GM21717 (cell line): ENCODE results near the gene KLF5.

Experiments used
- ATAC-seq: cut with Tn5 transposase; IDR thresholded peaks from one replicate; pipeline ENCODE4 v1.9.1; 2021; ENCODE audit warnings: mild to moderate bottlenecking, moderate library complexity; ENCODE audit not compliant: unreplicated experiment

The KLF5 gene

GRCh38 chr13:73059460-73060250 is 850 bp downstream of the KLF5 start:
- peak; percentile 43 for ATAC-seq

- ATAC-seq, result no peak
Measured at GRCh38 chr13:73060251-73061160, 1.7 kb downstream of the KLF5 start.

- ATAC-seq, result no peak
Measured at GRCh38 chr13:73061473-73061872, 2.7 kb downstream of the KLF5 start.

- no peak for ATAC-seq
Measured at GRCh38 chr13:73061876-73062275, 3.1 kb downstream of the KLF5 start.

- no peak for ATAC-seq
Measured at GRCh38 chr13:73062468-73062867, 3.7 kb downstream of the KLF5 start.

- no peak for ATAC-seq
Measured at GRCh38 chr13:73063166-73063565, 4.4 kb downstream of the KLF5 start.

GRCh38 chr13:73065036-73065435 is 6.2 kb downstream of the KLF5 start:
- no peak for ATAC-seq

- ATAC-seq, result no peak
Measured at GRCh38 chr13:73065665-73066340, 7.0 kb downstream of the KLF5 start.

GRCh38 chr13:73069206-73069805 is 10.5 kb downstream of the KLF5 start:
- ATAC-seq, result no peak

- ATAC-seq, result no peak
Measured at GRCh38 chr13:73070451-73071098, 11.8 kb downstream of the KLF5 start.

GRCh38 chr13:73072239-73072900 is 13.6 kb downstream of the KLF5 start:
- no peak for ATAC-seq

GRCh38 chr13:73073050-73073449 is 14.2 kb downstream of the KLF5 start:
- ATAC-seq, result no peak

GRCh38 chr13:73074014-73074413 is 15.2 kb downstream of the KLF5 start:
- no peak for ATAC-seq

- no peak for ATAC-seq
Measured at GRCh38 chr13:73074926-73075325, 16.1 kb downstream of the KLF5 start.

GRCh38 chr13:73075546-73075945 is 16.7 kb downstream of the KLF5 start:
- no peak for ATAC-seq

GRCh38 chr13:73075954-73076353 is 17.1 kb downstream of the KLF5 start:
- ATAC-seq, result no peak

- no peak for ATAC-seq
Measured at GRCh38 chr13:73077865-73078264, 19.1 kb downstream of the KLF5 start.

- ATAC-seq, result no peak
Measured at GRCh38 chr13:73079359-73079758, 20.6 kb downstream of the KLF5 start.

- no peak for ATAC-seq
Measured at GRCh38 chr13:73081256-73081915, 22.6 kb downstream of the KLF5 start.
